CD4-positive, alpha-beta T cell treated with Interleukin-1 beta for 1 hour (primary cell): ENCODE data around the gene ANKRD36.
"Not testable (repeated sequence)": the region's sequence is repeated elsewhere in the genome, so short reads cannot be mapped to it uniquely, and the experiment has no call there.

Experiments
- DNase-seq, 2 donors: peaks; one replicate each; pipeline ENCODE4 v3.0.0-alpha.2; 2020 to 2022

The ANKRD36 gene

GRCh38 chr2:97113050-97113881 lies at the start of gene ANKRD36:
Gene ANKRD36, plus strand, starts transcription at chr2:97113153. Its CDS starts 587 bp downstream, at chr2:97113740.
- DNase-seq: peak; percentile 85 to 87

- not testable (repeated sequence) for DNase-seq
Measured at GRCh38 chr2:97066030-97066429, 46.9 kb upstream of the ANKRD36 start.

- no peak for DNase-seq
Measured at GRCh38 chr2:97067279-97068004, 45.5 kb upstream of the ANKRD36 start.

- no peak for DNase-seq
Measured at GRCh38 chr2:97068074-97068473, 44.9 kb upstream of the ANKRD36 start.

- not testable (repeated sequence) for DNase-seq
Measured at GRCh38 chr2:97068722-97069121, 44.2 kb upstream of the ANKRD36 start.

GRCh38 chr2:97070915-97071314 lies 42.0 kb upstream of the ANKRD36 start:
- DNase-seq: not testable (repeated sequence)

GRCh38 chr2:97077213-97077612 lies 35.7 kb upstream of the ANKRD36 start:
- not testable (repeated sequence) for DNase-seq

GRCh38 chr2:97080855-97081254 lies 32.1 kb upstream of the ANKRD36 start:
- not testable (repeated sequence) for DNase-seq

GRCh38 chr2:97082206-97082605 lies 30.7 kb upstream of the ANKRD36 start:
- DNase-seq: not testable (repeated sequence)

GRCh38 chr2:97083516-97083915 lies 29.4 kb upstream of the ANKRD36 start:
- not testable (repeated sequence) for DNase-seq

- DNase-seq: not testable (repeated sequence)
Measured at GRCh38 chr2:97085093-97085492, 27.9 kb upstream of the ANKRD36 start.

GRCh38 chr2:97088706-97089105 lies 24.2 kb upstream of the ANKRD36 start:
- not testable (repeated sequence) for DNase-seq

- not testable (repeated sequence) for DNase-seq
Measured at GRCh38 chr2:97092946-97093345, 20.0 kb upstream of the ANKRD36 start.

- DNase-seq: not testable (repeated sequence)
Measured at GRCh38 chr2:97093983-97094771, 18.8 kb upstream of the ANKRD36 start.

- peak; percentile 87 to 90 for DNase-seq
Measured at GRCh38 chr2:97094772-97095611, 18.0 kb upstream of the ANKRD36 start, which contains the start of gene FAHD2B. Gene FAHD2B, minus strand, starts transcription at chr2:97094882. Its CDS starts 3,176 bp downstream, at chr2:97091706.

GRCh38 chr2:97095661-97096060 lies 17.3 kb upstream of the ANKRD36 start:
- DNase-seq: no peak

GRCh38 chr2:97098786-97099372 lies 14.1 kb upstream of the ANKRD36 start:
- not testable (repeated sequence) for DNase-seq

- DNase-seq: not testable (repeated sequence)
Measured at GRCh38 chr2:97106878-97107277, 6.1 kb upstream of the ANKRD36 start.

GRCh38 chr2:97111246-97111645 lies 1.7 kb upstream of the ANKRD36 start:
- DNase-seq: not testable (repeated sequence)

GRCh38 chr2:97112320-97113049 lies 468 bp upstream of the ANKRD36 start:
- peak; percentile 58 to 81 for DNase-seq

- not testable (repeated sequence) for DNase-seq
Measured at GRCh38 chr2:97113882-97114255, 916 bp downstream of the ANKRD36 start.
